Measurements from ENCODE around the gene SIM2.

Gene SIM2

GRCh38 chr21:36718951-36719501 lies 20.1 kb downstream of the SIM2 start:
- H3K27ac ChIP-seq, result peak overlapping the region; percentile 97
- TF ChIP-seq ZFX (IDR thresholded peaks at IDR 0.05; ENCODE audit: borderline replicate concordance) (no peak), CTCF (IDR thresholded peaks at IDR 0.05) (no peak)

- peak; percentile 73 for TF ChIP-seq CTCF (IDR thresholded peaks at IDR 0.05)
- TF ChIP-seq ZFX (IDR thresholded peaks at IDR 0.05; ENCODE audit: borderline replicate concordance), result no peak
- peak overlapping the region; percentile 97 for H3K27ac ChIP-seq
Measured at GRCh38 chr21:36719614-36720013, 20.7 kb downstream of the SIM2 start.

GRCh38 chr21:36721817-36722216 lies 22.9 kb downstream of the SIM2 start:
- H3K27ac ChIP-seq, result no peak overlapping the region
- TF ChIP-seq ZFX (IDR thresholded peaks at IDR 0.05; ENCODE audit: borderline replicate concordance) (no peak), CTCF (IDR thresholded peaks at IDR 0.05) (no peak)

GRCh38 chr21:36722370-36723368 lies 23.8 kb downstream of the SIM2 start:
- TF ChIP-seq ZFX (IDR thresholded peaks at IDR 0.05; ENCODE audit: borderline replicate concordance) (no peak), CTCF (IDR thresholded peaks at IDR 0.05) (no peak)
- H3K27ac ChIP-seq, result no peak overlapping the region

- TF ChIP-seq ZFX (IDR thresholded peaks at IDR 0.05; ENCODE audit: borderline replicate concordance) (no peak), CTCF (IDR thresholded peaks at IDR 0.05) (no peak)
- H3K27ac ChIP-seq, result no peak overlapping the region
Measured at GRCh38 chr21:36723371-36723881, 24.5 kb downstream of the SIM2 start.

- no peak for TF ChIP-seq CTCF (IDR thresholded peaks at IDR 0.05)
- no peak for TF ChIP-seq ZFX (IDR thresholded peaks at IDR 0.05; ENCODE audit: borderline replicate concordance)
- H3K27ac ChIP-seq, result no peak overlapping the region
Measured at GRCh38 chr21:36724660-36725059, 25.7 kb downstream of the SIM2 start.
